ENCODE measurements around the gene KREMEN2. TPM values are rescaled to one million over a fixed set of nuclear protein-coding genes. Genes with fewer than 3 reads are reported as not detected.
A peak's percentile ranks its signal among the peaks of the same experiment; 100 is the strongest.

The KREMEN2 gene
- total and polyA plus RNA-seq, 4 donors = 0.06 to 0.15 (median 0.14) TPM; not detected in 1

- DNase-seq = peak in 1 of 3 donors; percentile 11
- Histone ChIP-seq H3K4me3 (no peak overlapping the region), H3K27ac (ENCODE audit: low read depth in 1 of 2, low read length in 1 of 2) (no peak overlapping the region), H3K9ac (ENCODE audit: insufficient read depth in 1 of 2, low read length in 2 of 2) (no peak overlapping the region), H3K4me1 (ENCODE audit: control insufficient read depth in 5 of 5, insufficient read depth in 5 of 5, low read length in 5 of 5) (peaks cover 0 to 43% (median 3%) of the 10 kb centered on the region in 5 donors), H3K36me3 (ENCODE audit: control insufficient read depth in 4 of 4, insufficient read depth in 4 of 4, low read length in 4 of 4) (no peaks in the 10 kb centered on the region), H3K27me3 (ENCODE audit: control insufficient read depth in 3 of 3, insufficient read depth in 3 of 3, low read length in 2 of 3) (peaks cover 4 to 11% (median 6%) of the 10 kb centered on the region in 3 donors), H3K9me3 (ENCODE audit: control insufficient read depth in 4 of 4, insufficient read depth in 3 of 4, low read length in 3 of 4) (no peaks in the 10 kb centered on the region)
- no peak for TF ChIP-seq CTCF (IDR thresholded peaks at IDR 0.05; ENCODE audit: control extremely low read depth, extremely low read depth)
- WGBS, 2 donors = 96 to 97% methylated on average over 35 of the region's 35 CpGs
- ATAC-seq (ENCODE audit: insufficient read depth, low FRiP score) = no peak
Measured at GRCh38 chr16:2971134-2971984, 7.3 kb downstream of the KREMEN2 start.

- no peak for DNase-seq
- Histone ChIP-seq H3K4me1 (ENCODE audit: control insufficient read depth in 5 of 5, insufficient read depth in 5 of 5, low read length in 5 of 5) (peaks cover 0 to 43% (median 3%) of the 10 kb centered on the region in 5 donors), H3K9ac (ENCODE audit: insufficient read depth in 1 of 2, low read length in 2 of 2) (no peak overlapping the region), H3K36me3 (ENCODE audit: control insufficient read depth in 4 of 4, insufficient read depth in 4 of 4, low read length in 4 of 4) (no peaks in the 10 kb centered on the region), H3K27ac (ENCODE audit: low read depth in 1 of 2, low read length in 1 of 2) (no peak overlapping the region), H3K4me3 (no peak overlapping the region), H3K27me3 (ENCODE audit: control insufficient read depth in 3 of 3, insufficient read depth in 3 of 3, low read length in 2 of 3) (peaks cover 4 to 11% (median 6%) of the 10 kb centered on the region in 3 donors), H3K9me3 (ENCODE audit: control insufficient read depth in 4 of 4, insufficient read depth in 3 of 4, low read length in 3 of 4) (no peaks in the 10 kb centered on the region)
- WGBS, 2 donors = 81 to 86% methylated on average over 15 of the region's 15 CpGs
- no peak for TF ChIP-seq CTCF (IDR thresholded peaks at IDR 0.05; ENCODE audit: control extremely low read depth, extremely low read depth)
- no peak for ATAC-seq (ENCODE audit: insufficient read depth, low FRiP score)
Measured at GRCh38 chr16:2971985-2972784, 8.1 kb downstream of the KREMEN2 start.

GRCh38 chr16:2973093-2973492, 9.0 kb downstream of the KREMEN2 start:
- 87 to 92% methylated on average over 5 of the region's 5 CpGs for WGBS, 2 donors
- no peak for TF ChIP-seq CTCF (IDR thresholded peaks at IDR 0.05; ENCODE audit: control extremely low read depth, extremely low read depth)
- no peaks in the 10 kb centered on the region for H3K36me3 ChIP-seq (ENCODE audit: control insufficient read depth in 4 of 4, insufficient read depth in 4 of 4, low read length in 4 of 4)
- ATAC-seq (ENCODE audit: insufficient read depth, low FRiP score) = no peak
- no peak overlapping the region for H3K27ac ChIP-seq (ENCODE audit: low read depth in 1 of 2, low read length in 1 of 2)
- peak; percentile 87 to 94 (median 89) for DNase-seq
- H3K27me3 ChIP-seq (ENCODE audit: control insufficient read depth in 3 of 3, insufficient read depth in 3 of 3, low read length in 2 of 3) = peaks cover 0 to 5% (median 3%) of the 10 kb centered on the region in 3 donors
- H3K4me3 ChIP-seq = no peak overlapping the region
- peaks cover 0 to 43% (median 10%) of the 10 kb centered on the region in 5 donors for H3K4me1 ChIP-seq (ENCODE audit: control insufficient read depth in 5 of 5, insufficient read depth in 5 of 5, low read length in 5 of 5)
- no peak overlapping the region for H3K9ac ChIP-seq (ENCODE audit: insufficient read depth in 1 of 2, low read length in 2 of 2)
- H3K9me3 ChIP-seq (ENCODE audit: control insufficient read depth in 4 of 4, insufficient read depth in 3 of 4, low read length in 3 of 4) = no peaks in the 10 kb centered on the region
